SK-N-SH (cell line): ENCODE measurements around the gene PLA2G2C. TPM values are rescaled to one million over a fixed set of nuclear protein-coding genes. Genes with fewer than 3 reads are reported as not detected.

Source experiments
- CTCF ChIA-PET: fragments of 300-600, 350-600 bp; formaldehyde crosslinking; extraction: SDS; loops from one replicate; lab custom pipeline; 2021; lab: Yijun Ruan, JAX
- POLR2A ChIA-PET: fragments of 350-600 bp; sonication (Branson Sonifier 250); formaldehyde crosslinking; extraction: SDS; loops from one replicate; lab custom pipeline; 2020; ENCODE audit warnings: antibody characterized with exemption, inconsistent platforms; lab: Yijun Ruan, JAX
- DNase-seq: peaks from one replicate; pipeline ENCODE4 v3.0.0; 2012
- H2AFZ ChIP-seq: fragments of 200-600 bp; sonication (generic); 2 replicates; pipeline ENCODE4 v1.8.1; 2016; ENCODE audit warnings: antibody characterized with exemption, mild to moderate bottlenecking, low read depth
- H3F3A ChIP-seq: fragments of 200-600 bp; sonication (generic); replicated peaks from 2 replicates; pipeline ENCODE3; 2016; ENCODE audit warnings: antibody characterized with exemption, mild to moderate bottlenecking; ENCODE audit not compliant: insufficient read depth
- H3K27ac ChIP-seq, 2 experiments: fragments of 200-500 bp in 1 of 2; fragments of 200-600 bp in 1 of 2; sonication (Bioruptor generic) in 1 of 2; sonication (generic), shearing (Covaris generic) in 1 of 2; 2 replicates each; pipeline versions ENCODE4 v1.5.1 to v1.6.1; 2014 to 2016; ENCODE audit warnings: low read depth in 2 of 2, inconsistent platforms in 1 of 2, low read length in 1 of 2, mild to moderate bottlenecking in 1 of 2, mixed read lengths in 1 of 2
- H3K27me3 ChIP-seq: fragments of 200-600 bp; sonication (generic), shearing (Covaris generic); 2 replicates; pipeline ENCODE4 v1.6.1; 2016; ENCODE audit warnings: mixed run types; ENCODE audit not compliant: insufficient read depth
- H3K36me3 ChIP-seq, 2 experiments: fragments of 200-500 bp in 1 of 2; fragments of 200-600 bp in 1 of 2; sonication (Bioruptor generic) in 1 of 2; sonication (generic) in 1 of 2; replicated peaks in 1 of 2; 2 replicates each; pipeline versions ENCODE3 to v1.5.1; 2014 to 2016; ENCODE audit warnings: low read length in 1 of 2, mild to moderate bottlenecking in 1 of 2; ENCODE audit not compliant: insufficient read depth in 2 of 2, control insufficient read depth in 1 of 2
- H3K4me1 ChIP-seq, 2 experiments: fragments of 200-500 bp in 1 of 2; fragments of 200-600 bp in 1 of 2; sonication (Bioruptor generic) in 1 of 2; sonication (generic), shearing (Covaris generic) in 1 of 2; 2 replicates each; pipeline versions ENCODE4 v1.5.1 to v1.6.1; 2014 to 2016; ENCODE audit warnings: low read depth in 1 of 2, low read length in 1 of 2, mixed run types in 1 of 2; ENCODE audit not compliant: insufficient read depth in 2 of 2, control insufficient read depth in 1 of 2
- H3K4me2 ChIP-seq: fragments of 200-600 bp; sonication (generic), shearing (Covaris generic); 2 replicates; pipeline ENCODE4 v1.6.1; 2017; ENCODE audit warnings: mixed run types
- H3K4me3 ChIP-seq, 2 experiments: fragments of 200-500 bp in 1 of 2; fragments of 200-600 bp in 1 of 2; sonication (Bioruptor generic) in 1 of 2; sonication (generic), shearing (Covaris generic) in 1 of 2; 2 replicates each; pipeline versions ENCODE4 v1.5.1 to v1.8.1; 2014 to 2016; ENCODE audit warnings: low read depth in 2 of 2, inconsistent platforms in 1 of 2, low read length in 1 of 2, mild to moderate bottlenecking in 1 of 2, mixed read lengths in 1 of 2, moderate library complexity in 1 of 2
- H3K79me2 ChIP-seq: fragments of 200-600 bp; sonication (generic); 2 replicates; pipeline ENCODE4 v1.8.1; 2017; ENCODE audit warnings: mild to moderate bottlenecking; ENCODE audit not compliant: insufficient read depth
- H3K9ac ChIP-seq: fragments of 200-600 bp; sonication (generic); 2 replicates; pipeline ENCODE4 v1.6.1; 2017; ENCODE audit warnings: mixed run types
- H3K9me2 ChIP-seq: fragments of 200-600 bp; sonication (generic); 2 replicates; pipeline ENCODE4 v1.6.1; 2017; ENCODE audit warnings: mixed run types
- H3K9me3 ChIP-seq: fragments of 200-600 bp; sonication (generic); 2 replicates; pipeline ENCODE4 v1.6.1; 2017; ENCODE audit warnings: mixed run types, mild to moderate bottlenecking, moderate library complexity
- H4K20me1 ChIP-seq: fragments of 200-600 bp; sonication (generic); 2 replicates; pipeline ENCODE4 v1.6.1; 2017; ENCODE audit warnings: mild to moderate bottlenecking, mixed run types; ENCODE audit not compliant: insufficient read depth
- CHD2 ChIP-seq: fragments of 150-350 bp; IDR thresholded peaks from 2 replicates; pipeline ENCODE4 v1.6.1; 2018; ENCODE audit warnings: low read length; ENCODE audit not compliant: partially characterized antibody
- CTCF ChIP-seq: fragments of 200-600 bp; sonication (generic); IDR thresholded peaks from 2 replicates; pipeline ENCODE4 v1.6.1; 2017; ENCODE audit warnings: antibody characterized with exemption, mild to moderate bottlenecking, moderate library complexity
- EP300 ChIP-seq, 2 experiments: IDR thresholded peaks; 2 replicates each; pipeline versions ENCODE4 v1.4.0 to v1.6.1; 2012; ENCODE audit warnings: borderline replicate concordance in 1 of 2, low read depth in 1 of 2, low read length in 1 of 2
- EZH2phosphoT487 ChIP-seq: fragments of 200-600 bp; sonication (generic); IDR thresholded peaks from 2 replicates; pipeline ENCODE4 v1.6.1; 2017; ENCODE audit warnings: low read depth, mixed run types, mild to moderate bottlenecking, antibody characterized with exemption, moderate library complexity, borderline replicate concordance
- FOSL2 ChIP-seq: IDR thresholded peaks from 2 replicates; pipeline ENCODE4 v1.4.0; 2012; ENCODE audit warnings: low read depth, mild to moderate bottlenecking, moderate library complexity, borderline replicate concordance
- FOXJ3 ChIP-seq: sonication (generic); formaldehyde crosslinking; IDR thresholded peaks from 2 replicates; pipeline ENCODE4 v1.5.1; 2020; ENCODE audit warnings: mild to moderate bottlenecking, missing genetic modification reagents
- GATA2 ChIP-seq: sonication (generic); formaldehyde crosslinking; IDR thresholded peaks from 2 replicates; pipeline ENCODE4 v1.5.0; 2020; ENCODE audit warnings: mild to moderate bottlenecking, missing genetic modification reagents
- IRF3 ChIP-seq: fragments of 150-350 bp; IDR thresholded peaks from 2 replicates; pipeline ENCODE4 v1.6.1; 2016; ENCODE audit warnings: mild to moderate bottlenecking, low read depth, low read length
- NRF1 ChIP-seq: IDR thresholded peaks from 2 replicates; pipeline ENCODE4 v1.6.1; 2012; ENCODE audit warnings: low read depth, mild to moderate bottlenecking, low read length
- RAD21 ChIP-seq: IDR thresholded peaks from 2 replicates; pipeline ENCODE4 v1.6.1; 2012; ENCODE audit warnings: mild to moderate bottlenecking, low read length
- REST ChIP-seq: IDR thresholded peaks from 2 replicates; pipeline ENCODE4 v1.6.1; 2012; ENCODE audit warnings: mild to moderate bottlenecking, low read depth, low read length, moderate library complexity
- RFX5 ChIP-seq: IDR thresholded peaks from 2 replicates; pipeline ENCODE4 v1.6.1; 2012; ENCODE audit warnings: mild to moderate bottlenecking, improper control_type of control experiment, low read length
- TAF1 ChIP-seq: IDR thresholded peaks from 2 replicates; pipeline ENCODE4 v1.6.1; 2012; ENCODE audit warnings: low read depth, mild to moderate bottlenecking, low read length, moderate library complexity, borderline replicate concordance
- USF2 ChIP-seq: fragments of 150-350 bp; IDR thresholded peaks from 2 replicates; pipeline ENCODE4 v1.6.1; 2017; ENCODE audit warnings: antibody characterized with exemption, low read length, low read depth, borderline replicate concordance
- WGBS: methylation state at CpG from one replicate; pipeline ENCODE4 v1.1.6; 2017; ENCODE audit warnings: low lambda C conversion rate; 5-methylcytosine and 5-hydroxymethylcytosine counted together
- polyA plus RNA-seq, 3 experiments: library from polyadenylated mRNA; depleted of rRNA; stranded (reverse); fragments of >200 nt; gene quantifications; 2 replicates each; pipeline ENCODE4 v1.2.3, GENCODE V29; 2012

PLA2G2C gene
- polyA plus RNA-seq, 1 of the 3 experiments (the other 2 are of a cell fraction): not detected

GRCh38 chr1:20180844-20181207, 5.5 kb downstream of the PLA2G2C start:
- no peak for TF ChIP-seq IRF3
- peak; percentile 61 for TF ChIP-seq GATA2 (CRISPR knock-in tag)
- TF ChIP-seq FOXJ3: peak; percentile 45; the same call in 1 of the 2 replicates
- no peak overlapping the region for H3K4me2 ChIP-seq
- H2AFZ ChIP-seq: no peak overlapping the region
- peaks cover 0 to 7% of the 10 kb centered on the region in 2 experiments; a peak in 1 of 4 replicates for H3K4me1 ChIP-seq
- peak; percentile 63 for DNase-seq
- H3K9ac ChIP-seq: no peak overlapping the region
- ChIA-PET POLR2A (interaction anchor here (0.6 kb wide), 1 partner anchor 297 kb away, joined by 4 read pairs; no protein-coding TSS in a partner anchor), CTCF (interaction anchor here (0.8 to 3.8 kb wide), 8 partner anchors 13 to 312 kb away, joined by 3 to 13 read pairs (median 6); no protein-coding TSS in a partner anchor)
- H4K20me1 ChIP-seq: no peaks in the 10 kb centered on the region
- no peaks in the 10 kb centered on the region for H3K36me3 ChIP-seq
- H3F3A ChIP-seq: no peaks in the 10 kb centered on the region
- no peak overlapping the region for H3K4me3 ChIP-seq
- H3K27me3 ChIP-seq: no peaks in the 10 kb centered on the region; the same call in 1 of the 2 replicates
- 19% methylated on average over 3 of the region's 3 CpGs for WGBS
- no peaks in the 10 kb centered on the region for H3K9me3 ChIP-seq
- H3K9me2 ChIP-seq: no peaks in the 10 kb centered on the region
- no peak overlapping the region for H3K27ac ChIP-seq
- no peaks in the 10 kb centered on the region for H3K79me2 ChIP-seq

- no peaks in the 10 kb centered on the region; the same call in 1 of the 2 replicates for H3K27me3 ChIP-seq
- H3K4me1 ChIP-seq: peaks cover 0 to 7% of the 10 kb centered on the region in 2 experiments; a peak in 1 of 4 replicates
- H3K9ac ChIP-seq: no peak overlapping the region
- no peaks in the 10 kb centered on the region for H4K20me1 ChIP-seq
- WGBS: 15% methylated on average over 6 of the region's 6 CpGs
- H2AFZ ChIP-seq: no peak overlapping the region
- H3K9me2 ChIP-seq: no peaks in the 10 kb centered on the region
- no peak overlapping the region for H3K4me2 ChIP-seq
- no peak overlapping the region for H3K4me3 ChIP-seq
- ChIA-PET CTCF (interaction anchor here (0.8 to 3.8 kb wide), 10 partner anchors 12 to 313 kb away, joined by 3 to 13 read pairs (median 5); no protein-coding TSS in a partner anchor), POLR2A (interaction anchor here (0.6 to 0.9 kb wide), 3 partner anchors 13 to 297 kb away, joined by 3 to 4 read pairs (median 4); no protein-coding TSS in a partner anchor)
- H3K79me2 ChIP-seq: no peaks in the 10 kb centered on the region
- no peak overlapping the region for H3K27ac ChIP-seq
- no peaks in the 10 kb centered on the region for H3K36me3 ChIP-seq
- no peaks in the 10 kb centered on the region for H3K9me3 ChIP-seq
- DNase-seq: no peak
- no peaks in the 10 kb centered on the region for H3F3A ChIP-seq
- TF ChIP-seq TAF1 (no peak), REST (no peak), GATA2 (CRISPR knock-in tag) (no peak), RFX5 (no peak), RAD21 (no peak), FOSL2 (no peak), CTCF (no peak), IRF3 (no peak), EP300 (IDR thresholded peaks at IDR 0.05; ENCODE audit: borderline replicate concordance in 1 of 2, low read depth in 1 of 2, low read length in 1 of 2) (no peak), NRF1 (no peak), CHD2 (no peak), EZH2phosphoT487 (no peak), USF2 (no peak)
Measured at GRCh38 chr1:20180129-20180843, 6.0 kb downstream of the PLA2G2C start.
